ENCODE measurements around the gene ERC2.

The ERC2 gene

GRCh38 chr3:55549177-55549576 lies 919.1 kb downstream of the ERC2 start:
- in situ Hi-C loops (cut with MboI; ENCODE audit: low sequenced_read_pairs), result no loop called here

DNA sequence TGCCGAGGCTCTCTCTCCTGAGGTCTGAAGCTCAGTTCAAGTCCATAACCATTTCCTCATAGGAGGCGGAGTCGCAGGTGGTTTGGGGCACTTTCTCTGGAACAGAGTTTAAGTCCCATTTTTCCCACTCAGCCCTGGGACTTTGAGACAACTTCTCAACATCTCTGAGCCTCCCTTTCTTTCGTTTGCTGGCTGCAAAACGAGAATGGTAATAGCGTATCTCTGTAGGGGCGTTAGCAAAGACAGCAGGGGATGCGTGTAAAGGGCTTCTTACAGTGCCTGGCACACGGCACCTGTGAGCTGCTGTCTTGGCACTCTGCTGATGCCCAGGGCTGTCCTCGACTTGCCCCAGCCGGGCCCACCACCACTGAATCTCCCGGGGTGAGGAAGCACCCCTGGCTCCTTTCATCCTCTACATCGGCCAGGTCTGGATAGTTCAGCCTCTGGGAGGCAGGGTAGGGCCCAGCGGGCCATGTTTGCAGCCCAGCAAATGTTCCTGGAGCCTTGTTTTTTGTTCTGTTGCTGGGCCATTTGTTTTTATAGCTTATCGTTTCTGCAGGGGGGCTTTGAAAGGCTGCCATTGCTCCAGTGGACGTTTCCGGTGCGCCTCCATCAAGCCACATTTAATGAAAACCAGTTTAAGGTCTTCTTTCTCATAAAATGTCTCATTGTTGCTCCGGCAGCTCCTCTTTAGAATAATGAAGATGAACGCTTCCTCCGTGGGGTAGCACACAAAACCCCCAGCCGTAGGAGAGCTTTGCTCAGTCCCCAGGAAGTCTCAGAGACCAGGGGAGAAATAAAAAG lies 921.2 kb downstream of the ERC2 start:
- in situ Hi-C loops (cut with MboI; ENCODE audit: low sequenced_read_pairs), result no loop called here

GRCh38 chr3:55545995-55546394 lies 922.3 kb downstream of the ERC2 start:
- in situ Hi-C loops (cut with MboI; ENCODE audit: low sequenced_read_pairs), result no loop called here

- in situ Hi-C loops (cut with MboI; ENCODE audit: low sequenced_read_pairs), result no loop called here
Measured at GRCh38 chr3:55544219-55544618, 924.0 kb downstream of the ERC2 start.

DNA sequence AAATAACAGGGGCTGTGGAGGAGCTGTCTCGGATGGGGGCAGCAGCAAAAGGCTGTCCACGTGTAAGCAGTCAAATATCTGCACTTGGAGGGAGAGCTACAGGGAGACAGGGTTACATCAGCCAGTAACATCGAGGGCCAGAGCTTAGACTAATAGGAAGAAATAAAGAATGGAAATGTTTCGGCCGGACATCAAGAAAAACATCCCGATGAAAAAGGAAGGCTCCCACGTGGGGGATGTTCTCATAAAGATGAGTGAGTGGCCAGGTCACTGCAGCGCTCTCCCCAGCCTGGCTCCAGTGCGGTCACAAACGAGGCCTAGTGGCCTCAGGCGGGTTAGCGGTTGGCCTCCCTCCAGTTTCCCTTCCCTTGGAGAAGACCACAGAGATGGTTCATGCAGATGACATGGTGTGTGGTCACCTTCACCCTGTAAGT lies 925.1 kb downstream of the ERC2 start:
- in situ Hi-C loops (cut with MboI; ENCODE audit: low sequenced_read_pairs), result no loop called here

DNA sequence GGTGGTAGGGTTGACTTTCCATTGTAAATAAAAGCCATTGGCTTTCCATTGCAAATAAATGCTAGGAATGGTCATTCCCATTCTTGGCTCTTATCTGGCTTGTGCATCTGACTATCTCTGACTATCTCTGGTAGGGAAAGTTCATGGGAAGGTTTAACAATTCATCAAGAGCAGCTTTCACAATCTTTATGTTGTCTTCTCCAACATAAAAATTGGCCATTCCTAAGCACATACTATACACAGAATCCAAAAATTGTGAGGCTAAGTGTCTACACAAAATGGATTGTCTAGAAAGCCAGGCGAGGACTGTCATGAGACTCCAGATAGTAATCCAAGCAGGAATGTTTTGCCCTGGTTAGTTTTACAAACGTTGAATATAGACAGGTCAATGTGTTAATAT lies 926.8 kb downstream of the ERC2 start:
- in situ Hi-C loops (cut with MboI; ENCODE audit: low sequenced_read_pairs), result no loop called here

GRCh38 chr3:55541016-55541415 lies 927.3 kb downstream of the ERC2 start:
- in situ Hi-C loops (cut with MboI; ENCODE audit: low sequenced_read_pairs), result no loop called here

DNA sequence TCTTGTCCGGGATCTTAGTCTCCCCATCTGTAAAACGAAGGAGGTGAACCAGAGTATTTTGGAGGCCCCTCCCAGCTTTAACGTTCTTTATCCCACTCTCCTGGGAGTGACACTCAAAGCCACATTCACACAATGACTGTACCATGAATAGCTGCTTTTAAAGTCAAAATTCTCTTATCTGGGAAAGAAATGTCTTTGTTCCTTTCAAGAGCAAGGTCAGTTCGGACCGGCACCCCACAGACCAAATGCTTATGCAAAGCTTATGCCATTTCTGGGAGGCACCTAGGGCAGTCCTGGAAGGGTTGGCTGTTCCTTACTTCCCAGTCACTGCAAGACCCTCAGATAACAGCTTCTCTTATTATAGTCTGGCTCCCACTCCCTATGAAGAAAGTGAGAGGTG lies 927.7 kb downstream of the ERC2 start:
- in situ Hi-C loops (cut with MboI; ENCODE audit: low sequenced_read_pairs), result no loop called here

GRCh38 chr3:55538158-55538557 lies 930.1 kb downstream of the ERC2 start:
- in situ Hi-C loops (cut with MboI; ENCODE audit: low sequenced_read_pairs), result no loop called here

- in situ Hi-C loops (cut with MboI; ENCODE audit: low sequenced_read_pairs), result no loop called here
Measured at GRCh38 chr3:55537563-55537962, 930.7 kb downstream of the ERC2 start.

DNA sequence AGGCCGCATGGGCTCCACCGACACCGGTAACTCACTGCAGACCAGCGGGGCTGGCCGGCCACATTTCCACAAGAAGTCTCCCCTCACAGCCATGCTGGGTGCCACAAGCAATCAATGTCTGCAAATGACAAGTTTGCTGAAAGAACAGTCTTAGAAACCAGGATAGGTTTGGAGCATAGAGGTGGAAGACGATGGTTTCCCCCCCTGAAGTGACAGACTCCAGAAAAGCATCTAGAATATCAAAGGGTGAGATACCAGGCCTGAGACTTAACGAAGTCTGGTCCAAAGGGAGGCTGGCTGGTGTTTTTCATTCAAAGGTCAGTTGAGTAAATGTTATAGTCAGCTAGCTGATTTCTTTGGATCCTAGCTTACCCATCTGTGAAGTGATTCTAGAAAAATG lies 931.1 kb downstream of the ERC2 start:
- in situ Hi-C loops (cut with MboI; ENCODE audit: low sequenced_read_pairs), result no loop called here

GRCh38 chr3:55534876-55535275 lies 933.4 kb downstream of the ERC2 start:
- in situ Hi-C loops (cut with MboI; ENCODE audit: low sequenced_read_pairs), result no loop called here

DNA sequence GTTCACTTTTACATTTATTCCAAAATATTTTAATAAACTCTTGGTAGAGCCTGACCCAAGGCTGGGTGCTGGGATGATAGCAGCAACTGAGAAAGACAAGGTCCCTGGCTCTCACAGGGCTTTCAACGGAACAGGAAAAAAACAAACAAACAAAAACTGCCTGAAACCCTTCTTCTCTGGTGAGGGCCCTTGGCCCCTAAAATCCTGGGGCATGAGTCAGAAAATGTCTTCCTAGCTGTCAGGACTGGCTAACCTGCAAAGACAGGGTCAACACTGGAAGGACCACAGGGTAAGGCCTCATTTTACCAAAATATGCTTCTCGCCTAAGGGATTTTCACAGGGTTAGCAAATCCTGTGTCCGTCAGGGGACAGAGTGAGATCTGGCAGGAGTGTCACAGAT lies 935.5 kb downstream of the ERC2 start:
- in situ Hi-C loops (cut with MboI; ENCODE audit: low sequenced_read_pairs), result no loop called here

DNA sequence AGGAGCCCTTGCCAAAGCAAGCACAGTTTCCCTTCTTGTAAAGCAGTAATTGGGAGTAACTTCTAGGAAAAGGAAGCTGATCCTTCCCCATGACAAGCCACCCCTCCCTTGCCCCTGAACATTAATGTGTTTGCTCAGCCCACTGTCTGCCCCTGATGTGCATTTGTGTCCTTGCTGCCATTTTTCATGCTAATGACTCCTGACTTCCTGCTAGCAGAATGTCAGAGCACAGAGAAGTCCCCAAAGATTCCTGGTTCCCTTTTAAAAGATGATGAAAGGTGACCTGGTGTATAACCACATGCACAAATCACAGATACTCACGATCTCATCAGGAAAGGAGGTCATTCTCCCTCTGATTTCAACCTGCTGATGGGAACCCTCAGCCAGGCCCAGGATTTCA lies 936.9 kb downstream of the ERC2 start:
- in situ Hi-C loops (cut with MboI; ENCODE audit: low sequenced_read_pairs), result no loop called here

DNA sequence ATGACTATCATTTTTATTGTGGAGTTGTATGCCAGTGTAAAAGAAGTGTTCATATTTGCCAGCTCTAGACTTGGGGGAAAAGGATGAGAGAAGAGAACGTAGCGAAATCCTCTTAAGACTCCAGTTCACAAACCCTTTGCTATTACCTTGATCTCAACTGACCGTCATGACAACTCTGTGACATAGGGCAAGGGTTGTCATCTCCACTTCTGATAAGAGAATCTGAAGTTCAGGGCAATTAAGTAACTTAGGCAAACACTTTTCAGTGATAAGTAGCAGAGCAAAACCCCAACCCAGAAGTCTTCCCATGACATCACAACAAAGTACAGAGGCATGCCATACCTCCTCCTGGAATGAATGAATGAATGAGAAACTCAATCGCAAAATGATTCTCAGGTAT lies 940.9 kb downstream of the ERC2 start:
- in situ Hi-C loops (cut with MboI; ENCODE audit: low sequenced_read_pairs), result no loop called here

GRCh38 chr3:55526332-55527030 lies 941.8 kb downstream of the ERC2 start:
- in situ Hi-C loops (cut with MboI; ENCODE audit: low sequenced_read_pairs), result no loop called here

DNA sequence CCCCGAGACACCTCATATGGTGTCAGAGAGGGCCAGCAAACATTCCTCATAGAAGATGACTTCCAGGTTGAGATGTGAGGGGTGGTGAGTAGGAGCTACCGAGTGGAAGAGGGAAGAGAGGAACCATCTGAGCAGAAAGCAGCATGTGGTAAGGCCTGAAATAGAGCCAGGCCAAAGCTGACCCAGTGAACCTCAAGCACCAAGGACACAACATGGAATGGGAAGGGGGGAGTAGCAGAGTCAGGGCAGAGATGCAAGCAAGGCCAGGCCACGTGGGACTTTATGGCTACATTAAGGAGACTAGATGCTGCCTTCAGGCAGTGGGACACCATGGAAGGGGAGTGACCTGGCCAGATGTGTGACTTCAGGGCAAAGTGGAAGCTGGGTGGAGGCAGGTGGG lies 942.8 kb downstream of the ERC2 start:
- in situ Hi-C loops (cut with MboI; ENCODE audit: low sequenced_read_pairs), result no loop called here

GRCh38 chr3:55524565-55525244 lies 943.6 kb downstream of the ERC2 start:
- in situ Hi-C loops (cut with MboI; ENCODE audit: low sequenced_read_pairs), result no loop called here

DNA sequence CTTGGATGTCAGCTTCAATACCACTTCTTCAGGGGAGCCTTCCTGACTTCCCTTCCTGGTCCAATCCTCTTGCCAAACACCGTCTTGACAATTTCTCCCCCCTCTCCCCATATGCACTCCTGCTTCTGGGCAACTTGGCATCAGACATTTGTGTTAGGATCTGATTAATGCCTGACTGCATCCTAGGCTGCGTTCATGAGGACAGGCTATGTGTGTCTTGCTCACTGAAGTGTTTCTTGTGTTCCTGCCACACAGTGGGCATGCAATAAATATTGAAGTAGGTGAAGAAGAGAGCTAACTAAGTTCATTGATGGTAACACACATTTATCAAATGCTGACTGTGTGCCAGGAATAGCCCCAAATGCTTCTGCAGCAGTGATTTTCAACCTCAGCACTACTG lies 944.8 kb downstream of the ERC2 start:
- in situ Hi-C loops (cut with MboI; ENCODE audit: low sequenced_read_pairs), result no loop called here

- in situ Hi-C loops (cut with MboI; ENCODE audit: low sequenced_read_pairs), result no loop called here
Measured at GRCh38 chr3:55521738-55522421, 946.4 kb downstream of the ERC2 start.

- in situ Hi-C loops (cut with MboI; ENCODE audit: low sequenced_read_pairs), result no loop called here
Measured at GRCh38 chr3:55521064-55521737, 947.1 kb downstream of the ERC2 start.
